NCI-H69 (cell line): ENCODE measurements around the gene FANCG.

Experiments used
- DNase-seq: peaks from one replicate; lab custom pipeline; 2025; lab: John Stamatoyannopoulos, UW

FANCG gene

DNA sequence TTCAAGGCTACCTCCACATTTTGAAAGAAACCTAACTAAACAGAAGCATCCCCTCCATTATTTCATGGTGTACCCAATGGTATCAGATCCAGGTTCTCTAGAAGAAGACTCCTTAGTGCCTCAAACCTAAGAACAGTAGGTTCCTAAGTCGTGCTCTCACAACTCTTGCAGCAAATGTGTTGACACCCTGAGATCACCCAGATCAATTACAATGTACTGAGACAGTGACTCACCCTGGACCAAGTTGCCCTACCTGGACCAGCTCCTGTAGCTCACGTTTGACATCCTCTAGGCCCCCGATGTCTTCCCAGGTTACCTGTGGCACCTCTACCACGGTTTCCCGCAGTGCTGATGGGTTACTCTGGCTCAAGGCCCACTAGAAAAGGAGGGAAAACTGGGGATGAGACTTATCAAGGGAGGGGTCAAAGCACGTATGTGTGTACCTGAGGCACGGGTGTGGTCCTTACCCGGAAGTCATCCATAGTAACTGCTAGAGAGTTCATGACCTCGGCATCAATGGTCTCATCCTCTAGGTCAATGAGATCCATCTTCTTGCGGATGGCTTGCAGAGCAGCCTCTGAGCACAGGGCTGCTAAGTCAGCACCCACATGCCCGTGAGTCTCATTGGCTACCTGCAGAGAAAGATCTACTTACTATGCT, 19.1 kb downstream of the FANCG start:
- no peak for DNase-seq

DNA sequence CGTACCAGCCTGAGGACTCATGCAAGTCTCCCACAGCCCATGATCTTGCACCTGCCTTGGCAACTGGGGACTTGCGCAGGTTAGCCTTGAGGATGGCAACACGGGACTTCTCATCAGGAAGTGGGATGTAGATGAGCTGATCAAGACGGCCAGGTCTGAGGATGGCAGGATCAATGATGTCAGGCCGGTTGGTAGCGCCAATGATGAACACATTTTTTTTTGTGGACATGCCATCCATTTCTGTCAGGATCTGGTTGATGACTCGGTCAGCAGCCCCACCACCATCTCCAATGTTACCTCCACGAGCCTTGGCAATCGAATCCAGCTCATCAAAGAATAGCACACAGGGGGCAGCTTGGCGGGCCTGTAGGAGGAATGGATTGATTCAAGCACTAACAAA, 20.3 kb downstream of the FANCG start:
- no peak for DNase-seq

DNA sequence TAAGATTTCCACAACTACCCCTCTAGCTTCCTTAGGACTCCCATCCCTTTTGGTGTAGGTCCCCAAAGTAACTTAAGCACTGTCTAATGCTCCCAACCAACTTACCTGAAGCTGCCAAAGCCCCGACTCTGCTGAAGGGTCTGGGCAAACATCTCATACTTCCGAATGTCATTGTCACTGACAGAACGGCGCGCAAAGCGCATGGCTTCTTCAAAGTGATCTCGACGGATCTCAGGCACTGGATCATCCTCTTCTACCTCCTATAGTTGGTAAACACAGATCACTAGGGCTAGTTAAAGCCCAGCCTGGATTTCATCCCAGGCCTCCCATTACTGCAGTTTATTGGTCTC, 22.5 kb downstream of the FANCG start:
- DNase-seq: no peak

DNA sequence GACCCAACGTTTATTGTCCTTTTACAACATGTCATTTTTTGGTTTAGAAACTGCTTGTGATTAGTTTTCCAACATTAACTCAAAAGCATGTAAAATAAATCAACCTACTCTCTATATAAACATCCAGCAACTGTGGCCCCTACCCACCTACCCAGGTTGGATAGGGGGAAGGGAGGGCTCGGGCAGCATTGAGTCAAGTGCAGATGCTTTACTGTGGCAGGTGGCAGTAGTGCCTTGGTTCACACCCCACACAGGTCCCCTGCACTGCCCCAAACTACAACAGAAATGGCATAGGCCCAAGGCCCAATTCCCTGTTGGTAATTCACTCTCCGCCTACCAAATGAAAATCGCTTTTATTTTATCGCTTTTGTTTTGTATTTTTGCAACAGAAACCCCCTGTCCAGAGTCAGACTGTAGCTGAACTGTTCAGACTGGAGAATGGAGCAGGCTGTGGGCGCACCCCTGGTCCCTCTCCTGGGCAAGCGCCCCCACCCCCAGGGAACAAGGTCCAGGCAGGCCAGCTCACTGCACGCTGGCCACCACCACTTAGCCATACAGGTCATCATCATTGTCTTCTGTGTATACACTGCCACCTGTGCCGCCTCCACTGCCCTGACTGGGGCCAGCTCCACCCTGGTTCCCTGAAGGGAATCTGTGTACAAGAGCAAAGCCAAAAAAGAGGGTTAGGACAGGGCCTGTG, 23.0 kb downstream of the FANCG start:
- DNase-seq: no peak

DNA sequence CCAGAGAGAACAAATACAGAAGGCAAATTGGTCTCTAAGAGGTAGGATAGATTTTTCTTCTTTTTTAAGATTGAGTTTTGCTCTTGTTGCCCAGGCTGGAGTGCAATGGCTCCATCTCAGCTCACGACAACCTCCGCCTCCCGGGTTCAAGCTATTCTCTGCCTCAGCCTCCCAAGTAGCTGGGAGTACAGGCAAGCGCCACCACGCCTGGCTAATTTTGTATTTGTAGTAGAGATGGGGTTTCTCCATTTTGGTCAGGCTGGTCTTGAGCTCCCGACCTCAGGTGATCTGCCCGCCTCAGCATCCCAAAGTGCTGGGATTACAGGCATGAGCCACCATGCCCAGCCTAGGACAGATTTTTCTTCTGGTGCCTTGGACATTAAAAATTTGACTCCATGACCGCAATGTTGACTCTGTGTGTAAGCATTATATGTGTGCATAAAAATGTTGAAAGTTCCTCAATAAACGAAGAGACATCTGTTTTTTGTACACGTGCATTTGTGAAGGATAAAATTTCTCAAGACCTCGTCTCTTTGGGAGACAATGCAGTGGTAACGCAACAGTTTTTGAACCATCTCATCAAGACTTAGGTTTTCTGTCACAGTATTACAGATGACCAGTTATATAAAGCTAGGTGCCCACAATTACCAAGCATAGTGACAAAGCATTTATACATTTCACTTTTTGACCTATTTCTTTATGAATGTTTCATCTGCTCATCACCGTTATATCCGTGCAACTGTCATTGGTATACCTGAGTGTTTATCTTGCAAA, 24.7 kb downstream of the FANCG start:
- DNase-seq: no peak

DNA sequence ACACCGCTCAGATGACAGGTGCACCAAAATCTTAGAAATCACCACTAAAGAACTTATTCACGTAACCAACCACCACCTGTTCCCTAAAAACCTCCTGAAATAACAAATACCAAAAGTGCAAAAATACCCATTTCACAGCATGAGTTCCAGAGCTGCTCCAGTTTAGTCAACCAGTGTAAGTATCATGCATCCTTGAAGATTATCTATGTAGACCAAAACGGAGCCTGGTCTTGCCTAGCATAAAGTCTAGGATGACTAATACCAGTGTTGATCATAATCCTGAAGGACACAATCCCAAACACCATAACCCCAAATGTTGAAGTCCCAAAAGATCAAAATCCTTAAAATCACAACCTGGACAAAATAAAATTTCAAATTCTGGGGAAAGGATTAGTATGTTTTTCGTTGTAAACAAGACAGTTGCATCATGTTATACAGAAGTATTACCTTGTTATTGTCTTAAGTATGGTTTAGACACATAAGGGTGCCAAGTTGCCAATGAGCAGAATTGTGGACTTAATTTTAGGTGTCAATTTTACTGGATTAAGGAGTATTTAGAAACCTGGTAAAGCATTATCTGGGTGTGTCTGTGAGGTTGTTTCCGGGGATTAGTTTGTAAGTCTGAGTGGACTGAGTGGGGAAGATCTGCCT, 25.4 kb downstream of the FANCG start:
- no peak for DNase-seq

DNA sequence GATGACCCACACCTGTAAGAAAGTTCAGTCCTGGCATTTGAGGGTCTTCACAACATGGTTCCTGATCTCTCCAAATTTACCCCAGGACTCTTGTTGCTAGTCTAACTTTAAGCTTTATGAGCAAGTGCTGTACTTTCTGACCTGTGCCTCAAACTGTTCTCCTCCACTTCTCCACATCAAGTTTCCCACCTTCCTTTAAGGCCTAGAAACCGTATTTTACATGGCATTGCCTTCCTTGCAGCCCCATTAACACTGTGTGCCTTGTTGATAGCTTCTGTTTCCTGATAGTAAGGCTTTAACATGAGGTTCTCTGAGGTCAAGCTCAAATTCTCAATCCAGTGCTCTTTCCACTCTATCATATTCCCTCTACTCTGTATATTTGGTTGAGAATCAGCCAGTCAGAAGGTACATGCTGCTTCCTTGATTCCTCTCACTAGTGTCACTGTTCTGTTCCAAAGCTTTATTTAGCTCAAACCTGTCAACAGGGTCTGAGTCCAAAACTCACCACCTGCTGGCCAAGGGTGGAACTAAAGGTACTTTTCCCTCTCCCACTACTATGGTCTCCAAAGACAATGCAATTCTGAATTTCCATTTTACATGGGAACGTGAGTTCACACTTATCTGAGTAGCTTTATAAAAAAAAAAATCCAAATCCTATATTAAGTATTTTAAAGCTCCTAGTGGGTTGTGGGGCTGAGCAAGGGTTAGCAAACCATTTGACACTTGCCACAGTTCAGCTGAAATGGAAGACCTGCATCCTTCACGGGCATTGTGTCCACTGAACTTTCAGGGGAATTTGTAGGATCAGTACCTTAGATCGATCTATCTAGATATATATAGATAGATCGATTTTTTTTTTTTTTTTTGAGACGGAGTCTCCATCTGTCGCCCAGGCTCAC, 28.4 kb downstream of the FANCG start:
- DNase-seq: peak; percentile 42

DNA sequence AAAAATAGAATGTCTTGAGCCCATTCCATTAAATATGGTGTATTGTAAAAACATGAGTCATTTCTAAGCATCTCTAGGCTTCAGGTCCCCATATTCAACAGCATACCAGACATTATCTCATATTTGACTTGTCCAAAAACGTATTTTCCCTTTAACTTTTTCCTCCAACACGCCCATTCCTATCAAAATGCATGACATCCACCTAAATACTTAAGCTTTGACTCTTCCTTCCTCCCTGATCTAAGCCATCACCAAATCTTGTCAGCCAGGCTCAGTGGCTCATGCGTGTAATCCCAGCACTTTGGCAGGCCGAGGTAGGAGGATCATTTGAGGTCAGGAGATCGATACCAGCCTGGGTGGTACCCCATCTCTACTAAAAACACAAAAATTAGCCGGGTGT, 31.2 kb downstream of the FANCG start:
- no peak for DNase-seq

DNA sequence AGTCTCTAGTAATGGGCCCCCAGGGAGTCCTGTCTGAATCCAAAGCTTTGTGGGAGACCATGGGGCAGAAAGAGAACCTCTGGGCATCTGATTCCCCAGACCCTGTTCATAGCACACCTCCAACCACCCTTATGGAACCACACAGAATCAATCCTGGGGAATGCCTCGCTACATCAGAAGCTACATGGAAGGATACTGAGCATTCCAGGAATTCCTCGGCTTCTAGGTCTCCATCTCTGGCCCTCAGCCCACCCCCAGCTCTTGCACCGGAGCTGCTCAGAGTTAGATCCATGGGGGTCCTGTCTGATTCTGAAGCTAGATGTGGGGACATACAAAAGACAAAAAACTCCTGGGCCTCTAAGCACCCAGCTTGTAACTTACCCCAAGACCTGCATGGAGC, 35.7 kb downstream of the FANCG start:
- no peak for DNase-seq

DNA sequence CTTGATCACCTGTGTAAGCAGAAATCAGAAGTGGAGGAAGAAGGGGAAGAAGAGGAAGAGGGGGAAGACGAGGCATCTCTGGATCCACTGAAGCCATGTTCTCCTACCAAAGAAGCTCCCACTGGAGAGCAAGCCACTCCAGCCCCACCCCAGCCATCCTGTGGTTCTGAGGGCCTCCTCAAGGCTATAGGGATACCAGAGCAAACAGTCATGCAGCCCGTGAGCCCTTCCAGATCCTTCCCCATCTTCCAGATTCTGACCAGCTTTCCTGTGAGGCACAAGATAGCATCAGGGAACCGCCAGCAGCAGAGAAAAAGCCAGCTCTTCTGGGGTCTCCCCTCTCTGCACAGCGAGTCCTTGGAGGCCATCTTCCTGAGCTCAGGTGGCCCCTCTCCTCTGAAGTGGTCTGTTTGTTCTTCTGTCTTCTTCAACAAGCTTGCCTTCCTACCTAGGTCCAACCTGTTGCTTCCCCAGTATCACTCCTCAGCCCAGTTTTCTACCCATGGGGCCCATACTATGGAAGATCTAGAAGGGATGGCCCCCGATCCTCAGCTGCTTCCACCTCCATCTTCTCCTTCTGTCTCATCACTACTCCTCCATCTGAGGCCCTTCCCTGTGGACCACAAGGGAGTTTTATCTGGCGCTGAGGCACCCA, 36.7 kb downstream of the FANCG start:
- DNase-seq: no peak

DNA sequence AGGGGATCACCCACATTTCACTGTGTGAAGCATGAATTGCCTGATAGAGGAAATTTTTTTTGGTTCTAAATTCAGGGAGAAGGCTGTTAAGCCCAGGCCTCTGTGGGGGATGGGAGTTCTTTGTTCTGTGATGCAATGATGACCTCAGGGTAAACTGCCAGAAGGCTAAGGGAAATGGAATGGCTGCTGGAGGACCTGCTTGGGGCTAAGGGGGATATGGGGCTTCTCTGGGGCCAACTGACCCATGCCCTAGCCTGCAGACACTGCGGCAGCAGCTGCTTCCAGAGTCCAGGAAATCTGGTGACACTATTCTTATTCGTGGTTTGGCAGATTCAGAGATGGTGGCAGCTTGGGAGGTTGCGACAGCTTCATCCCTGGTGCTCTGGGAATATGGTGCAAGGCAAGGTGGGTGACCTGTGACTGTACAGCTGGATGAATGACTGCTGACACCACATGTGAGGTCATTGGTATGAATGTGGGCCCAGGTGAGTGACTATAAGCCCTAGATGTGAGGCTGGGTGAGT, 37.6 kb downstream of the FANCG start:
- DNase-seq: no peak

DNA sequence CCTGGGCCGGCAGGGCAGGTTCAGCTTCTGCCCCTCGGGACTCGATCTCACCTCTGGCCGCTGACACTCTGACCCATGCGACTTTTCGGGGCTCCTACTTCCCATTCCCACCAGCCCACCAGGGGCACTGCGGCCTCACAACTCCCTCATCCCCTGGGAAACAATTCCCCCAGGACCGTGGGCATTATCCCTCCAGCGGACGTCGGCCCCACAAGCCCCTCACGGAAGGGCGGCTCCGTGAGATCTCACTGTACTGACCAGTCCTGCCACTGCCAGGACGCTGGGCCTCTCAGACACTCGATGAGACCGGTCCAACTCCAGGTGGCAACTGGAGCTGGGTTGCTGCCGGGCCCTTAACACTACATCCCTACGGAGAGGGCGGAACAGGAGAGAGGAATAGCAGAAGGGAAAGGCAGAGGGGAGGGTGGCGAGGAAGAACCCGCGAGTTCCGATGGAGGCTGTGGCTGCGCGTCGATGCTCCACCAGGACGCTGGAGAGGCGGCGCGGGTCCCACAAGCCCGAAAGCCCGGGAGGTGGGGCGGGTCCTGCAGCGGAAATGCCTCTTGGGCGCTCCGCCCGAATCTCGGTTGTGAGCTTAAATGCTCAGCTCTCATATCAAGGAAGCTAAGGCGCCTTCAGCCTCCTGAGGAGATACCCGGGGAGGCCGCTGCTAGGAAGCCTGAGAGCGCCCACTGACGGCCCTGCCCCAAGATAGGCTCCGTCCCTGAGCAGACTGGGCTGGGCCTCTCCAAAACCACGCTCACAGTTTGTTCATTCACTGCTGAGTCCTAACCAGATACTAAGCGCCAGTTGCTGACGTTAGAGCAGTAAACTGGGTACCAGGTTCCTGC, 43.7 kb downstream of the FANCG start:
- no peak for DNase-seq

DNA sequence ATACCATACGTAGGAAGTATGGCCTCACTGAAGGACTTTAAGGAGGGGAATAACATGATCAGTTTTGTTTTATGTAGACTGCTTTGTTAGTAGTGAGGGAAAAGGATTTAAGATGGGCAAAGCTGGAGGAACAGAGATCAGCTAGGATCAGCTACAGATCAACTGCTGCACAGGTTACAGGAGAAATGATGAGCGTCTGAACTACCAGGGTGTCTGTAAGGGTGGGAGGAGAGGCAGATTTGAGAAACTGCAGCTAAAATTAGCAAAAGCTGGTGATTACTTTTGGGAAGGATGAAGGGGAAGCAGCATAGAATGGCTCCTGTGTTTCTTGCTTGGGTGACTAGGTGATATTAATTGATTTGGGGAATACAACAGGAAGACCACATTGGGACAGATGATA, 46.6 kb downstream of the FANCG start:
- DNase-seq: no peak

DNA sequence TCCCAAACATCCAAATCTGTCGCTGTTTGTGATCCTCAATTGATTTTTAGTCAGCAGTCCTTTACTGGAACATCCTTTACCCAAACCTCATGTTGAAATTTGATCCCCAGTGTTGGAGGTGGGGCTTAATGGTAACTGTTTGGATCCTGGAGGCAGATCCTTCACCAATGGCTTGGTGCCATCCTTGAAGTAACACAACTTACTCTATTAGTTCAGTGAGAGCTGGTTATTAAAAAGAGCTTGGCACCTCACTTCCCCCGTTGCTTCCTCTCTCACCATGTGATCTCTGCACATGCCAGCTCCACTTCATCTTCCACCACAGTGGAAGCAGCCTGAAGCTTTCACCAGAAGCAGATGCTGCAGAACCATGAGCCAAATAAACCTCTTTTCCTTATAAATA, 49.9 kb downstream of the FANCG start:
- DNase-seq: no peak

DNA sequence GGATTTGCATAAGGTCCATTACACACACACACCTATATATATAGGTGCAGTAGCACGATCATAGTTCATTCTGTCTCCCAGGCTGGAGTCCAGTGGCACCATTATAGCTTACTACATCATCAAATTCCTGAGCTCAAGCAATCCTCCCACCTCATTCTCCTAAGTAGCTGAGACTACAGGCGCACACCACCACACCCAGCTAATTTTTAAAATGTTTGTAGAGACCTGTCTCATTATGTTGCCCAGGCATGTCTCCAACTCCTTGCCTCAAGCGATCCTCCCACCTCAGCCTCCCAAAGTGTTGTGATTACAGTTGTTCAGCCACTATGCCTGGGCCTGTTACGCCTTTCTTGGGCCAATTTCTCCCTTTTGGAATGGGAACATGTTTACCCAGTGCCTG, 50.5 kb downstream of the FANCG start:
- DNase-seq: no peak

DNA sequence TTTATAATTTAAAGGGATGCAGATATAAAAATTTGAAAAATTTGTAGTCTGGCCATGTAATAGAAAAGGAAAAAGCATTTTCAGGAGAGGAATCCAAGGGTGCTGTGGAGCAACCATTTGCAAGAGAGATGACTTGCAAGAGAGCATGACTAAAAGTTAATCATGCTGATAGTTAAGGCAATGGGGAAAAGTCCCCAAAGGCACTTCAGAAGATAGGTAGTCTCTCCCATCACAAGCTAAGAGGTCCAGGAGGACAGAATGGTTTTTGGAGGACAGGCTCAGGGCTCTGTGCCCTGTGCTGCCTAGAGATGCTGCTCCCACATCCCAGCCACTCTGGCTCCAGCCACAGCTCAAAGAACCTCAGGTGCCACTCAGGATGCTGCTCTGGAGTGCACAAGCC, 51.4 kb downstream of the FANCG start:
- DNase-seq: no peak

DNA sequence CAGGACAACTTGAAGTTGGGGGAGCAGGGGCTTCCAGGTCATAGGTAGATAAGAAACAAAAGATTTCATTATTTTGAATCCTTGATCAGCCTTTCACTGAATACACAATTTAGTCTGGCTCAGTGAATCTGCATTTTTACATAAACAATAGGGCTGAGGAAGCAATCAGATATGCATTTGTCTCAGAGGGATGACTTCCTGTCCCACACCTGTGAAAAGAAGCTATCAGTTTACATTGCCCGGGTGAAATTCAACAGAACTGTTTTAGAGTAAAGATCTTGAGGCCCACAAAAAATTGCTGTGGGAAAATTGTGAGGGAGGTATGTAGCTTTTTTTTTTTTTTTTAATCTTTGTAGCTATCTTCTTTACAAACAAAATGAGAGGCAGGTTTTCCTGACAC, 51.9 kb downstream of the FANCG start:
- peak; percentile 7 for DNase-seq

DNA sequence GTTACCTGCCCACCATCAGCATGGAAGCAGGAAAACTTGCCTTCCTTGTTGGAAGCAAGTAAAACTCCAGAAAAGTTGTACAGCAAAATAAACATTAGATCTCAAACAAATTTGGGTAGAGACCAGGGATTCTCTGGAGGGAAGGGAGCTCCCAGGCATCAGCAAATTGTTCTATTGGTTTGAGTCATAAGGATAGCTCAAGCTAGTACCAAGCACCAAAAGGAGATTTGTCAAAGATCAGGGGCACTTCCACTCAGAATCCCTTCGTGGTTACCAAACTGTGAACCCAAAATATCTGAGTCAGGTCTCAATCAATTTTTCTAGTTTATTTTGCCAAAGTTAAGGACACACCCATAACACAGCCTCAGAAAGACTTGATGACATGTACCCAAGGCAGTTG, 52.4 kb downstream of the FANCG start:
- DNase-seq: no peak

DNA sequence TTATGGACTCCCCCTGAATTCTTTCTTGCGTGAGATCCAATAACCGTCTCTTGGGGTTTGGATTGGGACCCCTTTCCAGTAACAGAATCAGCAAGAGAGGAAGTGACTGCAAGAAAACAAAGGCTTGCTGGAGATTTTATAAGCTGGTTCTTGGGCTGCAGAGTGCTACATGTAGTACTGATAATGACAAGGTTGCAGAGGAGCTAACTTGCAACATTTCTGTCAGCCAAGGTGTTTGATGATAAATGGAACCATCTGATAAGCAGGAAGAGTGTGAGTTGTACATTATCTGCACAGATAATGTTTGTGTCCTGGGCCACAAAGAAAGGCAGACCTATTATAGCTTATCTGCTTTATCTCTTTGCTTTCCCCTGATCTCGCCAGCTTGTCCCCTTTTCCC, 53.1 kb downstream of the FANCG start:
- DNase-seq: no peak
